Central memory CD4-positive, alpha-beta T cell (primary cell): ENCODE data around the gene ASF1A.
A peak's percentile ranks its signal among the peaks of the same experiment; 100 is the strongest.

Experiments
- DNase-seq: peaks from one replicate; pipeline ENCODE4 v3.0.0; 2022

The ASF1A gene

DNA sequence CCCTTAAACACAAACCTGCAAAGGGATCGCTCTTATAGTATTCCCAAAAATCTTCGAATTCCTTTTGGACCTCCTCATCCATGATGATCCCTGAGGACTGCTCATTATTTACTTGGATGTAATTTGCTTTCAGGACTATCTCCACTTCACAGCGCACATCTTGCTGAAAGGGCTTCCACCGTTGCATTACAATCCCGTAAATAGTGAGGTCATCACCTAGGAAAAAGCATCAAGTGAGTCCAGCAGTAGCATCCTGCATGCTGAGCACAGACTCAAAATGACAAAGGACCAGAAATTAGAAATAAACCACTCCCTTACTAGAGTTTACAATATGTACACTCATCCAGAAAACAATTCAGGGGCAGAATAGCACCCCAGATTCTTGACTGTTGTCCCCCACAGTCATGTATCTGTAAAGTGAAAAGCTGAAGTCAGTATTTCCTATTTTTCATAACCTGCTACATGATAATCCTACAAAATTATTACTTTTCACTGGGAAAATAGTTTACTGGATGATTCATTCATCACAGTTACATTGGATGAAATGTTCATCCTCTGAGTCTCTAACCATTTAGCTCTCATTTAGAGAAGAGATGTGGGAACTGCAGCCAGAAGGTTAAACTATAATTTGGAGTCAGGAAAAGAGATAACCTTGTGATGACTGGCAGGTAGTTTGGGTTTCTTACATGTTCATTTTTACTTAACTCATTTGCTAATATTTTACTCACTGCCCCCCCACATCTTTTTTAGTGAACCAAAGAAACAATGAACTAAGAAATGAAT lies 23.8 kb downstream of the ASF1A start:
- no peak for DNase-seq

GRCh38 chr6:118918329-118918725 lies 24.4 kb downstream of the ASF1A start:
- DNase-seq: no peak

DNA sequence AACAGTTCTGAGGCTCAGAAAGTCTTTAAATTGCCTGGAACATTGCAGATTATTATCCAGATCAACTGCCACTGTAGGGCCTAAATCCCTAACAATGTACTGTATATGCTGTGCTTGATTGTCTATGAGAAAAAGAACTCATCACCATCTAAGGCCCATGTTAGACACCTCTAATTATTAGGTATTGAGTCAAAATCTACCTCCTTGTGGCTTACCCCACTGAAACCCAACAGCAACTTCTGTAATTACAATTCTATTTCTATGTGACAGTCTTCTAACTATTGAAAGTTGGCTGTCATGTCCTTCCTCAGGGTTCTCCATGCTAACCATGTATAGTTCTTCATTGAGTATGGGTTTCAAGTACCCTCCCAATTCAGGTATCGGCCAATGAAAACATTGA lies 27.1 kb downstream of the ASF1A start:
- DNase-seq: no peak

- DNase-seq: no peak
These were observed 29.1 kb downstream of the ASF1A start for GRCh38 chr6:118923035-118923434.

DNA sequence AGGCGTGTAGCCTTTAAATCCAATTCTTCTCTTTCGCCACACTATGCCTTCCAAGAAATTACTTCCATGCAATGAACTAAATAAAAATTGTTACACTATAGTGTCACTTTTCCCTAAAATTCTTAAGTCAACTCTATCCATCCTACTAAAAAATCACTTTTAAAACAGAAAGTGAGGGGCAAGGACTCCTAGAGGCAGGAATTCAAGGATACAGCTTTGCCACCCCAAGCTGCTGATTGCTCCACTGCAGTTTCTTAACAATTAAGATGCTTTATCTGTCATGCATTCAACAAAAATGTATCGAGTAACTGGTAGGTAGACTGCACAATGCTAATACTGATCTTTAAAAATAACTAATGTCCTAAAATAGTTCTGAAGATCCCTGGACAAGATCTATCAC lies 36.7 kb downstream of the ASF1A start:
- DNase-seq: no peak

GRCh38 chr6:118931436-118931835 lies 37.5 kb downstream of the ASF1A start:
- no peak for DNase-seq

DNA sequence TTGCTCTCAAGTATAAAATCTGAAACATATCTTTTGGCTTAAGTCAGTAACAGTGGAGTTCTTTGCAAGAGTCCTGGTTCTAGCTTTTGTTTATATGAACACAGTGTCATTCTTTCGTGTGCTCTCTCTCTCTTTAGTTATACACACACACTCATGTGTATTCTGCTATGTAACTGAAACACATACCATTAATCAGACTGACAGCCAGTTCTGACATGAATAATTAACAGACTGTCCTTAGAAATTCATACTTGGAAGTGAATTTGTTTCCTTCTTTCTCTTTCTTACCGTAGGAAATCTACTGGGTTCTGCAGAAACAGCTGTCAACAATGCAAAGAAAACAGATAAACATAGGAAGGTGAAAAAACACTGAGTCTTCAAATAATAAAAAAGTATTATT lies 38.5 kb downstream of the ASF1A start:
- DNase-seq: no peak

GRCh38 chr6:118933855-118934460 lies 40.0 kb downstream of the ASF1A start:
- DNase-seq: no peak

GRCh38 chr6:118934461-118935330 lies 40.7 kb downstream of the ASF1A start, which contains the start of gene MCM9:
Gene MCM9 (minus strand): TSS chr6:118935159. CDS start chr6:118931723, 3,436 bp downstream.
- peak; percentile 84 for DNase-seq

- DNase-seq: no peak
These were observed 41.3 kb downstream of the ASF1A start for GRCh38 chr6:118935331-118935668.

DNA sequence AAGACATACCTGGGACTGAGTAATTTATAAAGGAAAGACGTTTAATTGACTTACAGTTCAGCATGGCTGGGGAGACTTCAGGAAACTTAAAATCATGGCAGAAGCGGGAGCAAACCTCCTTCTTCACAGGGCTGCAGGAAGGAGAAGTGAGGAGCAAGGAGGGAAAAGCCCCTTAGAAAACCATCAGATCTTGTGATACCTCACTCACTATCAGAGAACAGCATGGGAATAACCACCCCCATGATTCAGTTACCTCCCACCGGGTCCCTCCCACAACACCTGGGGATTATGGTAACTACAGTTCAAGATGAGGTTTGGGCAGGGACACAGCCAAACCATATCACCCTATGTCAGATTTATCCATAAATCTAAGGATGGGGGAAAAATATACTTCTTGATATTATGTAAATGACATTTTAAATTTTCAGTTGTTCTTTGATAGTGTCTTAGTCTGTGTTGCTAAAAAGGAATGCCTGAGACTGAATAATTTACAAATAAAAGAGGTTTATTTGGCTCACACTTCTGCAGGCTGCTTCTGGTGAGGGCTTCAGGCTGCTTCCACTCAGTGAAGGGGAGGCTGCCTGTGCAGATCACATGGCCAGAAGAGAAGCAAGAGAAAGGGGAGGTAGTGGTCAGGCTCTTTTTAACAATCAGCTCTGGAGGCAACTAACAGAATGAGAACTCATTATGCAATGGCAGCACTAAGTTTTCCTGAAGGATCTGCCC lies 42.2 kb downstream of the ASF1A start:
- no peak for DNase-seq

- DNase-seq: no peak
These were observed 45.7 kb downstream of the ASF1A start for GRCh38 chr6:118939683-118940082.

- no peak for DNase-seq
These were observed 46.8 kb downstream of the ASF1A start for GRCh38 chr6:118940770-118941169.

GRCh38 chr6:118945217-118945616 lies 51.3 kb downstream of the ASF1A start:
- DNase-seq: no peak

- no peak for DNase-seq
These were observed 58.7 kb downstream of the ASF1A start for GRCh38 chr6:118952683-118953082.

DNA sequence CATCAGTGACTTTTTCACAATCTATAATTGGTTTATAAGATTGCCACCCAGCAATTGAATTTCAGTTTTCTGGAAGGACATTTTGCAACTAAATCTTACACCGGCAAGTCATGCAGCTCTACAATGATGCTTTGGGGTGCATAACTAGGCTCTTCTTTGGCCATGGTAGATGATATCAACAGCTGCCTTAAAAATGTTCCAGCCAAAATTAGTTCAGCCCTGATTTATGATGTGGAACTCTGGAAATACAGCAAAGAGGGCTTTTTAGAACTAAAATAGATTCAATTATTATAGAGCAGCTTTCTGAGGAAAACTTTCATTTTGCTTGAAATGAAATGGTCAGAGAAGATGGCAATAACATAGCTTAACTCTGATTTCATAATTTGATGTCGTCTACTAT lies 59.4 kb downstream of the ASF1A start:
- no peak for DNase-seq
